ENCODE results near the gene SHTN1. TPM values are rescaled to one million over a fixed set of nuclear protein-coding genes. Genes with fewer than 3 reads are reported as not detected.

Gene SHTN1
- total RNA-seq, 4 donors from 2014 or later, result 24.1 to 59.7 (median 34.1) TPM

GRCh38 chr10:116892907-116893685 is 111.9 kb downstream of the SHTN1 start:
- H3K27me3 ChIP-seq, result no peaks in the 10 kb centered on the region
- no peaks in the 10 kb centered on the region for H3K36me3 ChIP-seq
- TF ChIP-seq POLR2A (IDR thresholded peaks at IDR 0.05) (no peak), CTCF (IDR thresholded peaks at IDR 0.05) (no peak)
- no peaks in the 10 kb centered on the region for H3K9me3 ChIP-seq
- DNase-seq, result no peak
- no peak overlapping the region for H3K27ac ChIP-seq
- H3K4me1 ChIP-seq, result no peaks in the 10 kb centered on the region
- no peak overlapping the region for H3K4me3 ChIP-seq

GRCh38 chr10:116891208-116891607 is 113.8 kb downstream of the SHTN1 start:
- Histone ChIP-seq H3K9me3 (no peaks in the 10 kb centered on the region), H3K4me3 (no peak overlapping the region), H3K4me1 (no peaks in the 10 kb centered on the region), H3K27me3 (no peaks in the 10 kb centered on the region), H3K27ac (no peak overlapping the region), H3K36me3 (no peaks in the 10 kb centered on the region)
- DNase-seq, result no peak
- TF ChIP-seq CTCF (IDR thresholded peaks at IDR 0.05) (no peak), POLR2A (IDR thresholded peaks at IDR 0.05) (no peak)

DNA sequence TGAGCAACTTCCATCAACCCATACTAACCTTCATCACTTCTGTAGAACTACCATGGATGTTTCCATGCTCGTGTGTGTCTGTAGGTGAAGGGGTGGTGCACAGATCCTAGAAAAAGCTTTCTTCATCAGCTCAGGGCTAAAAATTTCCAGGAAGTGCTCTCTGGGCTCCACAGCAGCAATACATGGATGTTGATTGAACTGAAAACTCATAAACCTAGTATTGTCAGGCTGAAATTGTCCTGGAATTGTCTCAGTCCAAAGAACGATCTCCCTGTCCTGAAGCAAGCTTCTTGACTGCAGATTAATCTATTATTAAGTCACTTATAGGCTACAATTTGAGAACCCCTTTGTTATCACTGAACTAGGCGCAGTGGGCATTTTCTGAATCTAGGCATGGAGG is 115.9 kb downstream of the SHTN1 start:
- Histone ChIP-seq H3K36me3 (no peaks in the 10 kb centered on the region), H3K27ac (peak overlapping the region in 3 of 4 donors; percentile 3 to 77 (median 47)), H3K9me3 (no peaks in the 10 kb centered on the region), H3K4me3 (no peak overlapping the region), H3K27me3 (no peaks in the 10 kb centered on the region), H3K4me1 (no peaks in the 10 kb centered on the region)
- no peak for TF ChIP-seq CTCF (IDR thresholded peaks at IDR 0.05)
- no peak for TF ChIP-seq POLR2A (IDR thresholded peaks at IDR 0.05)
- no peak for DNase-seq

- DNase-seq, result peak in 1 of 3 donors; percentile 83
- peak overlapping the region in 2 of 4 donors; percentile 22 to 77 for H3K27ac ChIP-seq
- no peak overlapping the region for H3K4me3 ChIP-seq
- H3K9me3 ChIP-seq, result no peaks in the 10 kb centered on the region
- H3K36me3 ChIP-seq, result no peaks in the 10 kb centered on the region
- H3K4me1 ChIP-seq, result no peaks in the 10 kb centered on the region
- TF ChIP-seq POLR2A (IDR thresholded peaks at IDR 0.05) (no peak), CTCF (IDR thresholded peaks at IDR 0.05) (no peak)
- no peaks in the 10 kb centered on the region for H3K27me3 ChIP-seq
Observed at GRCh38 chr10:116888380-116889055, 116.5 kb downstream of the SHTN1 start.

DNA sequence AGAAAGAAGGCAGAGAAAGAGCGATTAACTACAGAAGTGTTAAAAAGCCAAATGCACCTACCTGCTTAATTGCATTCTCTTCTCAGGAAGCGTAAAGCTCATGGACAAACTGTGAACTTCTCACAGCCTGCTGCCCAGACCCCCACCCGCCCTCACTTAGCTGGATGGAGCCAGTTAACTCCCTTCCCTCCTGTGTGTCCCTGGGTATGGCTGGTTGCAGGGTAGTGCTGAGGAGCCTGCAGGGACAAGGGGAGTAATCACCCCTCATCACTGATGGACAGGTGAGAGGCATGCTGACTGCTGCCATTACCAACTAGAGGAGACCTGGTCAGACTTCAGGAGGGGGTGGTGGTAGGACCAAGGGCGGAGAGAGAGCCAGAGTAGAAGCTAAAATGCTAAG is 118.2 kb downstream of the SHTN1 start:
- TF ChIP-seq POLR2A (IDR thresholded peaks at IDR 0.05) (no peak), CTCF (IDR thresholded peaks at IDR 0.05) (no peak)
- Histone ChIP-seq H3K27me3 (no peaks in the 10 kb centered on the region), H3K4me3 (no peak overlapping the region), H3K27ac (no peak overlapping the region), H3K36me3 (no peaks in the 10 kb centered on the region), H3K9me3 (no peaks in the 10 kb centered on the region), H3K4me1 (no peaks in the 10 kb centered on the region)
- no peak for DNase-seq
